HG03095 (cell line): Measurements from ENCODE around the gene MAP1S.

Experiments used
- ATAC-seq: cut with Tn5 transposase; IDR thresholded peaks from one replicate; pipeline ENCODE4 v1.9.1; 2021; ENCODE audit warnings: moderate library complexity; ENCODE audit not compliant: unreplicated experiment

Gene MAP1S

DNA sequence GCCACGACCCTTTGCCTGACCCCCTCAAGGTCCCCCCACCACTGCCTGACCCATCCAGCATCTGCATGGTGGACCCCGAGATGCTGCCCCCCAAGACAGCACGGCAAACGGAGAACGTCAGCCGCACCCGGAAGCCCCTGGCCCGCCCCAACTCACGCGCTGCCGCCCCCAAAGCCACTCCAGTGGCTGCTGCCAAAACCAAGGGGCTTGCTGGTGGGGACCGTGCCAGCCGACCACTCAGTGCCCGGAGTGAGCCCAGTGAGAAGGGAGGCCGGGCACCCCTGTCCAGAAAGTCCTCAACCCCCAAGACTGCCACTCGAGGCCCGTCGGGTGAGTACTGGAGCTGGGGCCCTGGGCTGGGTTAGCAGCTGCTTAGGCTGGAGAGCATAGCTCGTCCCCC, 8.6 kb downstream of the MAP1S start:
- ATAC-seq, result no peak

DNA sequence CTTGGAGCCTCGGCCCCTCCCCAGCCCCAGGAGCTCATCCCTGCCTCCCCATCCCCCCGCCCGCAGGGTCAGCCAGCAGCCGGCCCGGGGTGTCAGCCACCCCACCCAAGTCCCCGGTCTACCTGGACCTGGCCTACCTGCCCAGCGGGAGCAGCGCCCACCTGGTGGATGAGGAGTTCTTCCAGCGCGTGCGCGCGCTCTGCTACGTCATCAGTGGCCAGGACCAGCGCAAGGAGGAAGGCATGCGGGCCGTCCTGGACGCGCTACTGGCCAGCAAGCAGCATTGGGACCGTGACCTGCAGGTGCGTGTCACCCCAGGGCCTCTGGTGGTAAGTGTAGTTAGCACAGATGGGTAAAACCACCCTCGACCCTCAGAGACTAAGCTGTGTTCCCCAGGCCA, 13.8 kb downstream of the MAP1S start:
- no peak for ATAC-seq

DNA sequence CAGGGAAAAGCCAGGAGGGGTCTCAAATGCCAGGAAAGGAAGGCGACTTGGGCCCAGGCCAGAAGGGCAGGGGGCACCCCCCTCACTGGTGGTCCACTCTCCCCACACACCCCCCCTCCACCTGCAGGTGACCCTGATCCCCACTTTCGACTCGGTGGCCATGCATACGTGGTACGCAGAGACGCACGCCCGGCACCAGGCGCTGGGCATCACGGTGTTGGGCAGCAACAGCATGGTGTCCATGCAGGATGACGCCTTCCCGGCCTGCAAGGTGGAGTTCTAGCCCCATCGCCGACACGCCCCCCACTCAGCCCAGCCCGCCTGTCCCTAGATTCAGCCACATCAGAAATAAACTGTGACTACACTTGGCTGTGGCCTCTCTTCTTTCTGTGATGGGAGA, 14.9 kb downstream of the MAP1S start:
- ATAC-seq, result no peak

DNA sequence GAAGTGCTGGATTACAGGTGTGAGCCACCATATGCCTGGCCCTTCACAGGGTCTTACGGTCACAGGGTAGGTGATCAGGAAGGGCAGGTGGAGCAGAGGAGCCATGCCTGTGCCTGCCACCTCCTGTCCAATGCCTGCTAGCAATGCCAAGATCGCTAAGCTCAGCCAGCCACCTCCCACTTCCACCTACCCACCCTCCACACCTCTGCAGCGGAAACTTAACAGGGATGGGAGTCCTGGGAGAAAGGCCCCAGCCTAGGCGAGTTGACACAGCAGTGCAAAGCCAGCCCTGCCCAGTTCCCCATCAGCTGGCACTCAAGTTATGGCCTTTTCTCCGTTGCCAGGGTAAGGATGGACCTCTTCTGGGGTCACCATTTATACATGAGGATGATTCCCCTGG, 16.1 kb downstream of the MAP1S start:
- ATAC-seq, result no peak

- no peak for ATAC-seq
Measured at GRCh38 chr19:17737690-17738153, 18.4 kb downstream of the MAP1S start.

DNA sequence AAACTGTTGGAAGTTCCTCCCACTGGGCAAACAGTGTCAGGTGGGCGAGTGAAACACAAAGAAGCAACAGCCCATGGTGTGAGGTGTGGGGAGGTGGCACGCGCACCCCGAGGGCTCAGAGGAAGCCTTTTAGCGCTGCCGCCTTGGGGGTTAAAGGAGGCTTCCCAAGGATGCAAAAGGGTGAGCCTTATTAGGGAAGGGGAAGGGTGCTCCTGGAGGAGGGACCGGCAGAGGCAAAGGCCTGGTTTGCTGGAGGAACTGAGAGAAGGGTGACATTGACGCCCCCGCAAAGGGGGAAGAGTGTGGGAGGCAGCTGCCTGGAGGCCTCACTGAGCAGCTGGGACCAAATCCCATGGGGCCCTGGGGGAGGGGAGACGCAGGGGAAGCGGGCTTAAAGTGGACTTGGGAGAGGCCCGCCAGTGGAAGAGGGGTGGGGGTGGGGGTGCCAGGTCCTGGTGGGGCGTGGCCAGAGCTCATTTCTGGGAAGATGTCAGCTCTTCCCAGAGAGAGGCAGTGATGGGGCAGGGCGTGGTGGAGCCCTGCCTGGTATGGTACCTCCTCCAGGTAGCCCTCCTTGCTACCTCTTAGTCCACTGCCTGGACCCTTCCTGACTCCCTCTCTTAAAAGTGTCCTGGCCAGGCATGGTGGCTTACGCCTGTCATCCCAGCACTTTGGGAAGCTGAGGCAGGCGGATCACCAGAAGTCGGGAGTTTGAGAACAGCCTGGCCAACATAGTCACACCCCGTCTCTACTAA, 20.0 kb downstream of the MAP1S start:
- ATAC-seq, result no peak

DNA sequence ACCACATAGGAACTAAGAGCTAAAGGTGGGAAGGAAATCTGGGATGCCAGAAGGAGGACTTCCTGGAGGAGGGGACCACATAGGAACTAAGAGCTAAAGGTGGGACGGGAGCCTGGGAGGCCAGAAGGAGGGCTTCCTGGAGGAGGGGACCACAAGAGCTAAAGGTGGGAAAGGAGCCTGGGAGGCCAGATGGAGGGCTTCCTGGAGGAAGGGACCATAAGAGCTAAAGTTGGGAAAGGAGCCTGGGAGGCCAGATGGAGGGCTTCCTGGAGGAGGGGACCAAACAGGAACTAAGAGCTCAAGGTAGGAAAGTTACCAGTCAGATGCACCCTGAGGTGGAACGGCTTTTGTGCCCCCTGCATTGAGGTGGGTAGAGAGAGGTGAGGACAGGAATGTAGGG, 22.2 kb downstream of the MAP1S start:
- ATAC-seq, result no peak

- ATAC-seq, result no peak
Measured at GRCh38 chr19:17743874-17744580, 24.7 kb downstream of the MAP1S start.

- ATAC-seq, result peak; percentile 48
Measured at GRCh38 chr19:17747205-17748098, 28.2 kb downstream of the MAP1S start.

GRCh38 chr19:17748884-17749638, 29.8 kb downstream of the MAP1S start:
- ATAC-seq, result no peak

- ATAC-seq, result no peak
Measured at GRCh38 chr19:17749912-17750317, 30.6 kb downstream of the MAP1S start.

- ATAC-seq, result no peak
Measured at GRCh38 chr19:17751103-17751911, 32.0 kb downstream of the MAP1S start, which contains the start of gene FCHO1. Gene FCHO1, plus strand, starts transcription at chr19:17751477. Its CDS starts 3,688 bp downstream, at chr19:17755165.

- ATAC-seq, result no peak
Measured at GRCh38 chr19:17751912-17752273, 32.6 kb downstream of the MAP1S start.

DNA sequence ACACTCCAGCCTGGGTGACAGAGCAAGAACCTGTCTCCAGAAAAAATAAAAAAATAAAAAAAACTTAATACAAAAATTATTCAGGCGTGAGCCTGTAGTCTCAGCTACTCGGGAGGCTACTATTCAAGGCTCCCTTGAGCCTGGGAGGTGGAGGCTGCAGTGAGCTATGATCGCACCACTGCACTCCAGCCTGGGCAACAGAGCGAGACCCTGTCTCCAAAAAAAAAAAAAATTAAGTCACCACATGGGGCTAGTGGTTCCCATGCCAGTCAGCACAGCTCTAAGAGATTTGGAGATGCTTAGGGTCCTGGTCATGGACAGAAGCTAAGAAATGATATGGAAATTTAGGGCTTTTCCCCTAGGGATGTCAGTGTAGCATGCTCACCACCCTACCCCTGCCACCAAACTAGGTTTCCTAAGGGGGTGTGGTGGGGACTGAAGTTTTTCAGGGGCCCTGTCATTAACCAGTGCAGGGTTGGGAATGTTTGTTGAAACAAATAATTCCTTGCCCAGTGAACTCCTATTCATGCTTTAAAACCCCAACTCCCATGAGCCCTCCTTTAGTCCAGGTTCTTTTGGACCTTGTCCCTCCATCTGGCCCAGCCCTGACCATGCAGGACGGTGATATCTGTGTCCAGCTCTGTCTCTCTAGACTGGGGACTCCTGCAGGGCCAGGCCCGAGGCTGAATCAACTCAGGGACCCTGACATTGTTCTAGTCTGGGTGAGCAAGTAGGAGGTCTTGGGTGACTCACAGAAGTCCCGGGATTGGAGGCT, 33.8 kb downstream of the MAP1S start:
- no peak for ATAC-seq

GRCh38 chr19:17753976-17754375, 34.7 kb downstream of the MAP1S start:
- no peak for ATAC-seq

GRCh38 chr19:17754634-17755442, 35.6 kb downstream of the MAP1S start:
- ATAC-seq, result peak; percentile 48

- no peak for ATAC-seq
Measured at GRCh38 chr19:17755443-17755890, 36.2 kb downstream of the MAP1S start.
